GM19043 (cell line): Measurements from ENCODE around the gene GEMIN7.

Experiments used
- ATAC-seq: cut with Tn5 transposase; IDR thresholded peaks from one replicate; pipeline ENCODE4 v1.9.1; 2021; ENCODE audit warnings: low read depth; ENCODE audit not compliant: unreplicated experiment

The GEMIN7 gene

GRCh38 chr19:45059258-45059965 is 19.6 kb upstream of the GEMIN7 start:
- ATAC-seq = no peak

- ATAC-seq = no peak
Observed at GRCh38 chr19:45061965-45062364, 17.1 kb upstream of the GEMIN7 start.

GRCh38 chr19:45063851-45064801 is 14.9 kb upstream of the GEMIN7 start:
- ATAC-seq = no peak

- ATAC-seq = no peak
Observed at GRCh38 chr19:45066921-45067661, 12.0 kb upstream of the GEMIN7 start.

GRCh38 chr19:45068041-45068440 is 11.0 kb upstream of the GEMIN7 start:
- ATAC-seq = no peak

- no peak for ATAC-seq
Observed at GRCh38 chr19:45069056-45069455, 10.0 kb upstream of the GEMIN7 start.

- ATAC-seq = no peak
Observed at GRCh38 chr19:45070214-45070613, 8.8 kb upstream of the GEMIN7 start.

GRCh38 chr19:45070861-45071544 is 8.1 kb upstream of the GEMIN7 start:
- no peak for ATAC-seq

- no peak for ATAC-seq
Observed at GRCh38 chr19:45071545-45071938, 7.5 kb upstream of the GEMIN7 start.

- no peak for ATAC-seq
Observed at GRCh38 chr19:45071969-45072790, 6.9 kb upstream of the GEMIN7 start.

GRCh38 chr19:45074744-45075300 is 4.2 kb upstream of the GEMIN7 start:
- ATAC-seq = no peak

- peak; percentile 53 for ATAC-seq
Observed at GRCh38 chr19:45075301-45076028, 3.6 kb upstream of the GEMIN7 start.

- peak; percentile 37 for ATAC-seq
Observed at GRCh38 chr19:45076029-45076850, 2.8 kb upstream of the GEMIN7 start, which contains the start of gene ZNF296. Gene ZNF296, minus strand, starts transcription at chr19:45076478. Its CDS starts 105 bp downstream, at chr19:45076373.

- no peak for ATAC-seq
Observed at GRCh38 chr19:45076851-45077730, 2.0 kb upstream of the GEMIN7 start.

GRCh38 chr19:45078390-45079062 is 534 bp upstream of the GEMIN7 start:
- ATAC-seq = no peak

- no peak for ATAC-seq
Observed at GRCh38 chr19:45079911-45080370, 881 bp downstream of the GEMIN7 start.
